GM13977 (cell line): ENCODE results near the gene THAP5.

Experiments
- DNase-seq: peaks from one replicate; pipeline ENCODE4 v3.0.0; 2012; ENCODE audit warnings: low spot score
- in situ Hi-C: fragments of 300-500 bp; cut with MboI; formaldehyde crosslinking; loops from one replicate; pipeline ENCODE4 v1.12.0; 2022; ENCODE audit warnings: low sequenced_read_pairs, low pct_unique_long_range_greater_than_20kb, mixed read lengths, inconsistent platforms; ENCODE audit not compliant: unreplicated experiment
- TF ChIP-seq, protein P1 (sequence below): IDR thresholded peaks from 2 replicates; pipeline ENCODE4 v1.5.1; 2012; ENCODE audit warnings: mild to moderate bottlenecking, control low read depth; ENCODE audit not compliant: insufficient read depth; ENCODE audit errors: extremely low read depth, missing control alignments

Gene THAP5, protein sequence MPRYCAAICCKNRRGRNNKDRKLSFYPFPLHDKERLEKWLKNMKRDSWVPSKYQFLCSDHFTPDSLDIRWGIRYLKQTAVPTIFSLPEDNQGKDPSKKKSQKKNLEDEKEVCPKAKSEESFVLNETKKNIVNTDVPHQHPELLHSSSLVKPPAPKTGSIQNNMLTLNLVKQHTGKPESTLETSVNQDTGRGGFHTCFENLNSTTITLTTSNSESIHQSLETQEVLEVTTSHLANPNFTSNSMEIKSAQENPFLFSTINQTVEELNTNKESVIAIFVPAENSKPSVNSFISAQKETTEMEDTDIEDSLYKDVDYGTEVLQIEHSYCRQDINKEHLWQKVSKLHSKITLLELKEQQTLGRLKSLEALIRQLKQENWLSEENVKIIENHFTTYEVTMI

DNA sequence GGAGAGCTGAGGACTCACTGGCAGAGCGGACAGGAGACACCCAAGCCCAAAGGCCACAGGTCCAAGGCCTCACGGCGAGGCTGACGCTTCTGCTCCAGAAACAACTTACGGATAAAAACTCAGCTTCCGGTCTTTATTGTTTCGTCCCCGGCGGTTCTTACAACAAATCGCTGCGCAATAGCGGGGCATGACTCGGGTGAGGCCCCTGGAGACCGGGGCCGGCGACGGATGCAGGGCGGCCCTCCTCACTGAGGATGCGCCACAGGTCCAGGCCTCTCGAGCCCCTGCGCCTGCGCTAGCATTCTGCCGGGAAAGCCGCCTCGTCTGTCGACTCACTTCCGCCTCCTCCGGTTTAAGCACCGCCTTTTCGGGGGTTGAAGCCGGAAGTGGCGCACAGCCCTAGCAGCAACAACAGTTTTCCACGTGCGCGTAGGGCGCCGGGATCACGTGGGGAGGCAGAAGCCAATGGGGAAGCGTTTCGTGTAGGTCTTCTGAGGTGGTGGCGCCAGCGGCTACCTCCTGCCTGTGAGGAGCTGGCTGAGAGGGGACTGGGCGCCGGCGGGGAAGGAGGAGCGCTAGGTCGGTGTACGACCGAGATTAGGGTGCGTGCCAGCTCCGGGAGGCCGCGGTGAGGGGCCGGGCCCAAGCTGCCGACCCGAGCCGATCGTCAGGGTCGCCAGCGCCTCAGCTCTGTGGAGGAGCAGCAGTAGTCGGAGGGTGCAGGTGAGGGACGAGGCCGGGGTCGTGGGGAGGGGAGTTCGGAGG is at the start of gene THAP5, which contains the start of gene DNAJB9:
TSS of gene THAP5 (minus strand) at position 326 of the 765 bp plus-strand sequence. CDS start at position 189, 137 bp downstream.
TSS of gene DNAJB9 (plus strand) at position 494 of the 765 bp plus-strand sequence. CDS start 1,853 bp downstream, outside the sequence.
- in situ Hi-C loops = no loop called here
- peak; percentile 94 for DNase-seq
- TF ChIP-seq, protein P1, sequence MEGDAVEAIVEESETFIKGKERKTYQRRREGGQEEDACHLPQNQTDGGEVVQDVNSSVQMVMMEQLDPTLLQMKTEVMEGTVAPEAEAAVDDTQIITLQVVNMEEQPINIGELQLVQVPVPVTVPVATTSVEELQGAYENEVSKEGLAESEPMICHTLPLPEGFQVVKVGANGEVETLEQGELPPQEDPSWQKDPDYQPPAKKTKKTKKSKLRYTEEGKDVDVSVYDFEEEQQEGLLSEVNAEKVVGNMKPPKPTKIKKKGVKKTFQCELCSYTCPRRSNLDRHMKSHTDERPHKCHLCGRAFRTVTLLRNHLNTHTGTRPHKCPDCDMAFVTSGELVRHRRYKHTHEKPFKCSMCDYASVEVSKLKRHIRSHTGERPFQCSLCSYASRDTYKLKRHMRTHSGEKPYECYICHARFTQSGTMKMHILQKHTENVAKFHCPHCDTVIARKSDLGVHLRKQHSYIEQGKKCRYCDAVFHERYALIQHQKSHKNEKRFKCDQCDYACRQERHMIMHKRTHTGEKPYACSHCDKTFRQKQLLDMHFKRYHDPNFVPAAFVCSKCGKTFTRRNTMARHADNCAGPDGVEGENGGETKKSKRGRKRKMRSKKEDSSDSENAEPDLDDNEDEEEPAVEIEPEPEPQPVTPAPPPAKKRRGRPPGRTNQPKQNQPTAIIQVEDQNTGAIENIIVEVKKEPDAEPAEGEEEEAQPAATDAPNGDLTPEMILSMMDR = no peak

DNA sequence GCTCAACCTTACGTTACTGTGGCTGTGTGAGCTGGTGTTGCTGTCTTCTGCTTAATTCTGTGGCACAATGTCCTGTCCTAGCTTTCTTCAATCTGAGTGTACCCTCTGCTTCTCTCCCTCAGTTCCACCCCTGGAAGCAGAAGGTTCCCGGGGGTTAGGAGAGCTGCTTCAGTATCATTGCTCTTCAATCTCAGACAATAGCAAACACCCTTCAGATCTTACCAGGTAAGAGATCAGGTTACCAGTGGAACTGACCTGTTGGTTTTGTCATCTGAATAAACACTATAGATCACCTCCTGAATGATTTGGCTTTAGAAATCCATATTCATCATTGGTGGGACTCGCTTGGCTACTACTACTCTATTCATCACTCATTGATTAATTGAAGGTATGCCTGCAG is 48.5 kb upstream of the THAP5 start:
- DNase-seq = no peak
- in situ Hi-C loops = no loop called here
- TF ChIP-seq, protein P1 = no peak

DNA sequence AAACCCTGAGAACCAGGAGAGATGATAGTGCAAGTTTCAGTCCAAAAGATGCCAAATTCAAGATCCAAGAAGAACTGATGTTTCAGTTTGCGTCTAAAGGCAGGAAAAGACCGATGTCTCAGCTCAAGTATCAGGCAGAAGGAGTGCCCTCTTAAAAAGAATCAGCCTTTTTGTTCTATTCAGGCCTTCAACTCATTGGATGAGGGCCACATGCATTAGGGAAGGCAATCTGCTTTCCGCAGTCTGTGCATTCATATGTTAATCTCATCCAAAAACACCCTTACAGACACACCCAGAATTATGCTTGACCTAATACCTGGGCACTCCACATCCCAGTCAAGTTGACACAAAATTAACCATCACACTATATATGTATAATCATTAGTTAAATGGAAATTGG is 45.4 kb upstream of the THAP5 start:
- DNase-seq = no peak
- in situ Hi-C loops = no loop called here
- TF ChIP-seq, protein P1 = no peak

DNA sequence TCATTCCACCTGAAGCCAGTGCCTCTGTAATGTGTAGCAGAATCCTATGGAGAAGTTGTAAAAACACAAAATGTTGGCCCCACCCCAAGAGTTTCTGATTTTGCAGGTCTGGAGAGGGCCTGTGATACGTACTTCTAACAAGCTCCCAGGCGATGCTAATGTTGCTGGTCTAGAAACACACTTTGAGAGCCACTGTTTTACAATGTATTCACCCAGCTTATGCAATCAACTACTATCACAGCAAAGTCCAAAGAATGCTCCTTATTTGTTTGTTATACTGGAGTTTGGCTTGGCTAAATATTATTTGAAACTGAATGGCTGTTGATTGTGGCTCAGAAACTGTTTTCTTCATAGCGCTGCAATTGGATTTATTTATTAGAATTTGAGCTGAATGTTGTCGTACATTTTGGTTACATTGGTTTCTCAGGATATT is 44.5 kb upstream of the THAP5 start:
- TF ChIP-seq, protein P1 = no peak
- in situ Hi-C loops = no loop called here
- no peak for DNase-seq

DNA sequence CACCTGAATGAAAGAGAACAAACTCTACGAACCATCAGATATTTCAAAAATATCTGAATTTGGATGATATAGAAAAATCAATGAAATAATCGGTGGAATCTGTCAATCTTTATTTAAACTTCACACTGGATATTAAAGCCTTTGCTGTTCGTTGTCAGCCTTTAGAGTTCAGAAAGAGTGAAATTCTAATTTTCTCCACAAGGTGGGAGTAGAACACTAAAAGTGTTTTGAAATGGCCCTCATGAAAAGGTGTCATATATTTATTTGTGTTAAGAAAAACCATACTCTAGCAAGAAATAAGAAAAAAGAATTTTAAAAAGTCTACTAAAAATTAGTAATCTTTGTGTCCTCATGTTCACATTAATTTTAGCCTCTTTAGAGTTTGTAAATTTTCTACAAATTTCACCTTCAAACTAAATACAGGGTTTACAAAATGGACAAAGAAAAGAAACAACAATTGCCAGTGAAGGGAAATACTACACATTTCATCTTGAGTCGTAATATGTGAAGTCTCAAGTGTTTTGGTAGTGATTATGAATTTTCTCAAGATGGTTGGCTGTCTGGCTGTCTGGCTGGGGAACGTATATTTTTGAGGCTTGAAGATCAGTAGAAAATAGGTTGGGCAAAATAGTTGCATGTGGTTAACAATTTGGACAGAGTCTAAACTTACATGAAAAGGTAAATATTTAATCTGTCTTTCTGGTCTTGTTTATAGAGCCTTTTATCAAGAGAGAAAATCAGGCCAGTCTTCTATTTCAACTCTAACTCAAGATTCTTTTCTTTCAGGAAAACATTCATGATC is 43.8 kb upstream of the THAP5 start:
- peak; percentile 16 for DNase-seq
- TF ChIP-seq, protein P1 = peak; percentile 59
- in situ Hi-C loops = no loop called here

DNA sequence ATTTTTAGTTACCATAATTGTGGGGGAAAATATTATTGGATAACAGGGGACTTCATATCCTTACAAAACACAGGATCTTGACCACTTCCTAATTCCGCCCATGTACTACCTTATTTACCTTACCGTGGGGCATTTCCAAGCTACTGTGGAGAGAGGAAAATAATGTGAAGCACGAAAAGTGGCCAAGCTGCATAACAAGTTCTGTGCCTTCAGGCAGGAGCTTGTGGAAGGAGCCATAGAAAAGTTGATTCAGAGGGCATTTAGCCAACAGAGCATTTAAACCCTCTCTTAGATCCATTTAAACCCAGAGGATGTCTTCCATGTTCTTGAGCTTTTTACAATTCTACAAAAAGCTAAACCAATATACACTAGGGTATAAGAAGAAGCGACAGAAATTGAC is 41.8 kb upstream of the THAP5 start:
- DNase-seq = no peak
- in situ Hi-C loops = no loop called here
- TF ChIP-seq, protein P1 = no peak
